GM21737 (cell line): Measurements from ENCODE around the gene PLA2G2D.

Source experiments
- ATAC-seq: cut with Tn5 transposase; IDR thresholded peaks from one replicate; pipeline ENCODE4 v1.9.1; 2021; ENCODE audit warnings: mild to moderate bottlenecking, moderate library complexity; ENCODE audit not compliant: unreplicated experiment

Gene PLA2G2D

GRCh38 chr1:20119347-20119746 is at the start of gene PLA2G2D:
Gene PLA2G2D (minus strand): TSS chr1:20119536. CDS start chr1:20119498, 38 bp downstream.
- no peak for ATAC-seq

- no peak for ATAC-seq
These were observed 49.5 kb upstream of the PLA2G2D start for GRCh38 chr1:20168564-20169491.

GRCh38 chr1:20167126-20167525 is 47.8 kb upstream of the PLA2G2D start:
- no peak for ATAC-seq

- ATAC-seq, result no peak
These were observed 46.7 kb upstream of the PLA2G2D start for GRCh38 chr1:20166051-20166450.

GRCh38 chr1:20165522-20165951 is 46.2 kb upstream of the PLA2G2D start:
- no peak for ATAC-seq

GRCh38 chr1:20164694-20165202 is 45.4 kb upstream of the PLA2G2D start:
- ATAC-seq, result no peak

- ATAC-seq, result no peak
These were observed 40.7 kb upstream of the PLA2G2D start for GRCh38 chr1:20160034-20160433.

GRCh38 chr1:20158358-20159070 is 39.2 kb upstream of the PLA2G2D start:
- ATAC-seq, result no peak

GRCh38 chr1:20154301-20154831 is 35.0 kb upstream of the PLA2G2D start:
- ATAC-seq, result no peak

GRCh38 chr1:20153000-20153418 is 33.7 kb upstream of the PLA2G2D start:
- ATAC-seq, result no peak

- ATAC-seq, result no peak
These were observed 33.2 kb upstream of the PLA2G2D start for GRCh38 chr1:20152599-20152930.

GRCh38 chr1:20151906-20152598 is 32.7 kb upstream of the PLA2G2D start:
- ATAC-seq, result no peak

GRCh38 chr1:20150969-20151368 is 31.6 kb upstream of the PLA2G2D start:
- ATAC-seq, result no peak

GRCh38 chr1:20150326-20150705 is 31.0 kb upstream of the PLA2G2D start:
- ATAC-seq, result no peak

- ATAC-seq, result no peak
These were observed 30.4 kb upstream of the PLA2G2D start for GRCh38 chr1:20149601-20150325.

- no peak for ATAC-seq
These were observed 29.5 kb upstream of the PLA2G2D start for GRCh38 chr1:20148571-20149500.

GRCh38 chr1:20147846-20148570 is 28.7 kb upstream of the PLA2G2D start:
- ATAC-seq, result no peak

- no peak for ATAC-seq
These were observed 24.6 kb upstream of the PLA2G2D start for GRCh38 chr1:20143734-20144565.
